Kidney (tissue), 14 donors: ENCODE measurements around the gene NPHP4. TPM values are rescaled to one million over a fixed set of nuclear protein-coding genes. Genes with fewer than 3 reads are reported as not detected.

Experiments
- DNase-seq, 5 donors: peaks; one replicate each; pipeline ENCODE4 v3.0.0-alpha.2; 2013 to 2020
- FAIRE-seq: peaks from 2 replicates; lab custom pipeline; 2012; peaks lifted over from hg19 to GRCh38; lab: Jason Lieb, UNC
- H3K27ac ChIP-seq, 2 donors: one replicate each; pipeline ENCODE4 v1.7.0; 2013; ENCODE audit warnings: low read depth in 2 of 2, low read length in 2 of 2, inconsistent platforms in 1 of 2
- H3K27me3 ChIP-seq: one replicate; pipeline ENCODE4 v1.7.1; 2013; ENCODE audit warnings: low read length, inconsistent platforms; ENCODE audit not compliant: control insufficient read depth, insufficient read depth
- H3K36me3 ChIP-seq, 3 donors: one replicate each; pipeline versions ENCODE4 v1.7.0 to v1.7.1; 2013; ENCODE audit warnings: low read length in 3 of 3, control low read depth in 1 of 3, inconsistent platforms in 1 of 3; ENCODE audit not compliant: insufficient read depth in 3 of 3, control insufficient read depth in 2 of 3
- H3K4me1 ChIP-seq, 3 donors: one replicate each; pipeline versions ENCODE4 v1.7.0 to v1.7.1; 2013; ENCODE audit warnings: low read length in 3 of 3, inconsistent platforms in 1 of 3, low read depth in 1 of 3; ENCODE audit not compliant: control insufficient read depth in 2 of 3, insufficient read depth in 2 of 3
- H3K4me3 ChIP-seq, 3 donors: one replicate each; pipeline versions ENCODE4 v1.7.0 to v1.8.1; 2013; ENCODE audit warnings: low read length in 3 of 3, control low read depth in 1 of 3, inconsistent platforms in 1 of 3
- H3K9ac ChIP-seq, 3 donors: one replicate each; pipeline versions ENCODE4 v1.7.0 to v1.7.1; 2013; ENCODE audit warnings: low read length in 3 of 3, control low read depth in 1 of 3, inconsistent platforms in 1 of 3
- H3K9me3 ChIP-seq, 3 donors: one replicate each; pipeline versions ENCODE4 v1.7.0 to v1.7.1; 2013; ENCODE audit warnings: low read length in 3 of 3, control low read depth in 1 of 3, inconsistent platforms in 1 of 3; ENCODE audit not compliant: control insufficient read depth in 2 of 3, insufficient read depth in 1 of 3
- intact Hi-C: fragments of 100-400 bp; cut with DNase I; formaldehyde crosslinking; loops from one replicate; pipeline ENCODE4 v1.11.1; 2022
- polyA plus RNA-seq: library from polyadenylated mRNA; stranded (reverse); fragments of 350-450 nt; fragmentation: Illumina TruSeq; extraction: RNeasy Lipid Tissue Mini Kit (QIAGEN cat#74804); gene quantifications from one replicate; pipeline ENCODE4 v1.2.3, GENCODE V29; 2014; ENCODE audit warnings: low read depth, low replicate concordance; ENCODE audit not compliant: insufficient read depth
- total RNA-seq: library from RNA; stranded (reverse); fragmentation: NEBNext Ultra II Directional; extraction: Animal tissue kit (Norgen Biotek cat#: 25700); gene quantifications from one replicate; pipeline ENCODE4 v1.2.1, GENCODE V29; 2021
- TF ChIP-seq, protein P1 (sequence below): IDR thresholded peaks from 3 replicates; pipeline ENCODE4 v1.5.1; 2012; ENCODE audit warnings: mild to moderate bottlenecking, moderate library complexity, borderline replicate concordance; ENCODE audit not compliant: insufficient read depth; ENCODE audit errors: extremely low read depth
- donor health status: control.
- donor health status: control.
- donor health status: control.
- donor health status: control.
- donor health status: control.
- donor health status: DM: yes; HTN: yes; CAD: no.
- donor health status: Normal renal cell carcinoma (clear cell type).

The NPHP4 gene
- total and polyA plus RNA-seq, 2 donors from 2014 or later = 2.9 to 16.1 TPM

DNA sequence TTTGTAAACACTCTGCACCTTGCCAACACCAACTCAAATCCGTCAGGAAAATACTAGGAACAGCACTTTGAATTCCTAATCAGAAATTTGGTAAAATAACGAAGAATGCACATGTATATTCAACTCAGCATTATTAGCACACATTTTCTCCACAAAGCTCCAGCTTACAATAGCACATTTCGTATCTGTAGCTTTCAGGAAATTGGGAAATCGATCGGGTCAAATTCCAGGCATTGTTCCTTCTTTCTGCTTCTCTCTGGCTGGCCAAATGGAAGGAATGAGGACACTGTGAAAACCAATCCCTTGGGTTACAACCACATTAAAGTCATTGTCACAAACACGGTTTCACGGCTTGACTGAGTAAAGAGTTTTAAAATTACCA lies 58.6 kb downstream of the NPHP4 start:
- Histone ChIP-seq H3K4me3 (no peak overlapping the region), H3K27me3 (no peaks in the 10 kb centered on the region), H3K27ac (no peak overlapping the region), H3K9ac (no peak overlapping the region), H3K4me1 (no peaks in the 10 kb centered on the region), H3K9me3 (no peaks in the 10 kb centered on the region), H3K36me3 (peaks cover 0 to 4% (median 0%) of the 10 kb centered on the region in 3 donors)
- DNase-seq = no peak
- FAIRE-seq = no peak
- TF ChIP-seq, protein P1, sequence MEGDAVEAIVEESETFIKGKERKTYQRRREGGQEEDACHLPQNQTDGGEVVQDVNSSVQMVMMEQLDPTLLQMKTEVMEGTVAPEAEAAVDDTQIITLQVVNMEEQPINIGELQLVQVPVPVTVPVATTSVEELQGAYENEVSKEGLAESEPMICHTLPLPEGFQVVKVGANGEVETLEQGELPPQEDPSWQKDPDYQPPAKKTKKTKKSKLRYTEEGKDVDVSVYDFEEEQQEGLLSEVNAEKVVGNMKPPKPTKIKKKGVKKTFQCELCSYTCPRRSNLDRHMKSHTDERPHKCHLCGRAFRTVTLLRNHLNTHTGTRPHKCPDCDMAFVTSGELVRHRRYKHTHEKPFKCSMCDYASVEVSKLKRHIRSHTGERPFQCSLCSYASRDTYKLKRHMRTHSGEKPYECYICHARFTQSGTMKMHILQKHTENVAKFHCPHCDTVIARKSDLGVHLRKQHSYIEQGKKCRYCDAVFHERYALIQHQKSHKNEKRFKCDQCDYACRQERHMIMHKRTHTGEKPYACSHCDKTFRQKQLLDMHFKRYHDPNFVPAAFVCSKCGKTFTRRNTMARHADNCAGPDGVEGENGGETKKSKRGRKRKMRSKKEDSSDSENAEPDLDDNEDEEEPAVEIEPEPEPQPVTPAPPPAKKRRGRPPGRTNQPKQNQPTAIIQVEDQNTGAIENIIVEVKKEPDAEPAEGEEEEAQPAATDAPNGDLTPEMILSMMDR = no peak
- intact Hi-C loops = no loop called here

GRCh38 chr1:5933050-5933449 lies 59.2 kb downstream of the NPHP4 start:
- Histone ChIP-seq H3K4me1 (no peaks in the 10 kb centered on the region), H3K36me3 (peaks cover 0 to 4% (median 0%) of the 10 kb centered on the region in 3 donors), H3K27ac (no peak overlapping the region), H3K9me3 (no peaks in the 10 kb centered on the region), H3K9ac (no peak overlapping the region), H3K27me3 (no peaks in the 10 kb centered on the region), H3K4me3 (no peak overlapping the region)
- TF ChIP-seq, protein P1 = no peak
- DNase-seq (no peak), FAIRE-seq (no peak)
- intact Hi-C loops = no loop called here

GRCh38 chr1:5928714-5929400 lies 63.4 kb downstream of the NPHP4 start:
- DNase-seq (no peak), FAIRE-seq (no peak)
- Histone ChIP-seq H3K27ac (no peak overlapping the region), H3K9ac (no peak overlapping the region), H3K4me3 (no peak overlapping the region), H3K36me3 (peaks cover 0 to 9% (median 8%) of the 10 kb centered on the region in 3 donors), H3K4me1 (no peaks in the 10 kb centered on the region), H3K27me3 (no peaks in the 10 kb centered on the region), H3K9me3 (no peaks in the 10 kb centered on the region)
- intact Hi-C loops = no loop called here
- TF ChIP-seq, protein P1 = no peak
